Smooth muscle cell (in vitro differentiated cells): ENCODE data around the gene ATP13A3. TPM values are rescaled to one million over a fixed set of nuclear protein-coding genes. Genes with fewer than 3 reads are reported as not detected.
"Not testable (repeated sequence)": the region's sequence is repeated elsewhere in the genome, so short reads cannot be mapped to it uniquely, and the experiment has no call there.

Experiments
- DNase-seq: peaks from one replicate; lab custom pipeline; 2025; ENCODE audit not compliant: unreplicated experiment; lab: John Stamatoyannopoulos, UW
- H2AFZ ChIP-seq: fragments of 200-600 bp; sonication (generic); 2 replicates; pipeline ENCODE4 v1.6.0; 2016; ENCODE audit warnings: antibody characterized with exemption, low read depth, mild to moderate bottlenecking
- H3F3A ChIP-seq: fragments of 200-600 bp; sonication (generic); 2 replicates; pipeline ENCODE4 v1.6.0; 2017; ENCODE audit warnings: antibody characterized with exemption, low read depth
- H3K27ac ChIP-seq: fragments of 200-600 bp; sonication (generic); 2 replicates; pipeline ENCODE4 v1.5.1; 2016; ENCODE audit warnings: low read depth, mild to moderate bottlenecking
- H3K27me3 ChIP-seq: fragments of 200-600 bp; sonication (generic); 2 replicates; pipeline ENCODE4 v1.6.1; 2016; ENCODE audit warnings: low read depth, mild to moderate bottlenecking
- H3K36me3 ChIP-seq: fragments of 200-600 bp; sonication (generic); 2 replicates; pipeline ENCODE4 v1.5.1; 2016; ENCODE audit warnings: low read depth
- H3K4me1 ChIP-seq: fragments of 200-600 bp; sonication (generic); 2 replicates; pipeline ENCODE4 v1.5.1; 2016; ENCODE audit warnings: low read depth
- H3K4me2 ChIP-seq: fragments of 200-600 bp; sonication (generic); 2 replicates; pipeline ENCODE4 v1.6.0; 2016; ENCODE audit warnings: mild to moderate bottlenecking
- H3K4me3 ChIP-seq: fragments of 200-600 bp; sonication (generic); 2 replicates; pipeline ENCODE4 v1.5.1; 2016; ENCODE audit warnings: mild to moderate bottlenecking
- H3K79me2 ChIP-seq: fragments of 200-600 bp; sonication (generic); 2 replicates; pipeline ENCODE4 v1.6.0; 2016; ENCODE audit warnings: low read depth, mild to moderate bottlenecking
- H3K9ac ChIP-seq: fragments of 200-600 bp; sonication (generic); 2 replicates; pipeline ENCODE4 v1.6.0; 2016; ENCODE audit warnings: low read depth
- H3K9me3 ChIP-seq: fragments of 200-600 bp; sonication (generic); replicated peaks from 2 replicates; pipeline ENCODE4 v1.5.1; 2016; ENCODE audit warnings: low read depth
- H4K20me1 ChIP-seq: fragments of 200-600 bp; sonication (generic); 2 replicates; pipeline ENCODE4 v1.6.0; 2016; ENCODE audit warnings: low read depth
- CTCF ChIP-seq: fragments of 200-600 bp; sonication (generic); IDR thresholded peaks from 2 replicates; pipeline ENCODE4 v1.5.1; 2017; ENCODE audit warnings: borderline replicate concordance, mild to moderate bottlenecking, antibody characterized with exemption; ENCODE audit not compliant: insufficient read depth, poor library complexity, severe bottlenecking
- WGBS: methylation state at CpG from one replicate; pipeline ENCODE4 v1.1.7; 2016; ENCODE audit warnings: low lambda C conversion rate; 5-methylcytosine and 5-hydroxymethylcytosine counted together
- polyA plus RNA-seq: library from polyadenylated mRNA; unstranded; fragments of >200 nt; fragmentation: Nextera tagmentation; extraction: Ambion mirVana; gene quantifications from 2 replicates; pipeline ENCODE4 v1.2.1, GENCODE V29; 2016
- total RNA-seq: library from RNA; depleted of rRNA; stranded (reverse); fragments of >200 nt; gene quantifications from 2 replicates; pipeline ENCODE4 v1.2.3, GENCODE V29; 2014

ATP13A3 gene
- total and polyA plus RNA-seq, 2 experiments from 2014 or later: 13.5 to 65.3 TPM

DNA sequence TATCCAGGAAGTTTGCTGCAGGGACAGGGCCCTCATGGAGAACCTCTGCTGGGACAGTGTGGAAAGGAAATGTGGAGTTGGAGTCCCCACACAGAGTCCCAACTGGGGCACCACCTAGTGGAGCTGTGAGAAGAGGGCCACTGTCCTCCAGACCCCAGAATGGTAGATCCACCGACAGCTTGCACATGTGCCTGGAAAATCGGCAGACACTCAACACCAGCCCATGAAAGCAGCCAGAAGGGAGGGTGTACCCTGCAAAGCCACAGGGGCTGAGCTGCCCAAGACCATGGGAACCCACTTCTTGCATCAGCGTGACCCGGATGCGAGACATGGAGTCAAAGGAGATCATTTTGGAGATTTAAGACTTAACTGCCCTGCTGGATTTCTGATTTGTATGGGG is 33.4 kb upstream of the ATP13A3 start:
- H3K4me2 ChIP-seq, H2AFZ ChIP-seq, H3K4me1 ChIP-seq, DNase-seq, H3K27me3 ChIP-seq, H3K36me3 ChIP-seq, H3K9me3 ChIP-seq, H3K27ac ChIP-seq, H3K9ac ChIP-seq, H3F3A ChIP-seq, H3K79me2 ChIP-seq, H4K20me1 ChIP-seq, H3K4me3 ChIP-seq: not testable (repeated sequence)
- 87% methylated on average over 5 of the region's 5 CpGs for WGBS

GRCh38 chr3:194518652-194519051 is 31.9 kb upstream of the ATP13A3 start:
- Histone ChIP-seq H3K27me3 (no peaks in the 10 kb centered on the region), H3K4me3 (no peak overlapping the region), H3F3A (no peaks in the 10 kb centered on the region), H3K36me3 (no peaks in the 10 kb centered on the region), H3K79me2 (no peaks in the 10 kb centered on the region), H3K4me2 (no peak overlapping the region), H3K9me3 (no peaks in the 10 kb centered on the region), H4K20me1 (no peaks in the 10 kb centered on the region), H3K4me1 (no peaks in the 10 kb centered on the region), H3K9ac (no peak overlapping the region), H2AFZ (no peak overlapping the region), H3K27ac (no peak overlapping the region)
- DNase-seq: no peak
- WGBS: 77% methylated on average over 2 of the region's 2 CpGs
- no peak for TF ChIP-seq CTCF

DNA sequence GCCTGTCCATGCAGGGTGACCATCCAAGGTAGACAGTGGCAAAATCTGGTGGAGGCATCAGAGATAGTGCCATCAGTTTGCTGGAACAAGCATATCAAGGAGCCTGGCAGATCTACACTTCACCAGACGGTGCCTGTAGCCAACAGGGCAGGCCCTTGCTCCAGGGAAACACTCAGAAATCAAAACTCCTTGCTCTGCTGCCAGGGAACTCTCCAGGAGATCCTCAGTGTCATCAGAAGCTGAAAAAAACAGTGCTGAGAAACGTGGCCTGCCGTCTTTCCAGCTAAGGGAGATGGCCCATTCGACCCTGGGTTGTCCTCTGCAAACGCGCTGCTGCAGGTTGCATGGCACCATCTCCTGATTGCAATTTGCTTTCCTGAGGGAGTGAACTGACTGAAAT is 30.5 kb upstream of the ATP13A3 start:
- no peaks in the 10 kb centered on the region for H3K36me3 ChIP-seq
- H3K9me3 ChIP-seq: no peaks in the 10 kb centered on the region
- no peak overlapping the region for H3K4me3 ChIP-seq
- no peaks in the 10 kb centered on the region for H4K20me1 ChIP-seq
- H3K4me2 ChIP-seq: no peak overlapping the region
- H3K27me3 ChIP-seq: no peaks in the 10 kb centered on the region
- H3K4me1 ChIP-seq: no peaks in the 10 kb centered on the region
- no peak overlapping the region for H3K27ac ChIP-seq
- WGBS: 67% methylated on average over 6 of the region's 6 CpGs
- no peak overlapping the region for H2AFZ ChIP-seq
- DNase-seq: no peak
- H3K9ac ChIP-seq: no peak overlapping the region
- no peak for TF ChIP-seq CTCF
- H3F3A ChIP-seq: no peaks in the 10 kb centered on the region
- H3K79me2 ChIP-seq: no peaks in the 10 kb centered on the region

- no peak overlapping the region for H3K4me3 ChIP-seq
- no peaks in the 10 kb centered on the region for H3K79me2 ChIP-seq
- no peaks in the 10 kb centered on the region for H3K4me1 ChIP-seq
- no peak overlapping the region for H3K4me2 ChIP-seq
- no peak overlapping the region for H3K27ac ChIP-seq
- H3K27me3 ChIP-seq: no peaks in the 10 kb centered on the region
- H4K20me1 ChIP-seq: no peaks in the 10 kb centered on the region
- no peak for DNase-seq
- no peak for TF ChIP-seq CTCF
- no peaks in the 10 kb centered on the region for H3K36me3 ChIP-seq
- H2AFZ ChIP-seq: no peak overlapping the region
- H3K9me3 ChIP-seq: no peaks in the 10 kb centered on the region
- WGBS: 71% methylated on average over 4 of the region's 4 CpGs
- no peaks in the 10 kb centered on the region for H3F3A ChIP-seq
- H3K9ac ChIP-seq: no peak overlapping the region
Measured at GRCh38 chr3:194514626-194515025, 27.8 kb upstream of the ATP13A3 start.
